ENCODE measurements around the gene ZBTB5. TPM values are rescaled to one million over a fixed set of nuclear protein-coding genes. Genes with fewer than 3 reads are reported as not detected.

Gene ZBTB5
- total RNA-seq, 1 experiment from 2014 or later, result 17.2 TPM

DNA sequence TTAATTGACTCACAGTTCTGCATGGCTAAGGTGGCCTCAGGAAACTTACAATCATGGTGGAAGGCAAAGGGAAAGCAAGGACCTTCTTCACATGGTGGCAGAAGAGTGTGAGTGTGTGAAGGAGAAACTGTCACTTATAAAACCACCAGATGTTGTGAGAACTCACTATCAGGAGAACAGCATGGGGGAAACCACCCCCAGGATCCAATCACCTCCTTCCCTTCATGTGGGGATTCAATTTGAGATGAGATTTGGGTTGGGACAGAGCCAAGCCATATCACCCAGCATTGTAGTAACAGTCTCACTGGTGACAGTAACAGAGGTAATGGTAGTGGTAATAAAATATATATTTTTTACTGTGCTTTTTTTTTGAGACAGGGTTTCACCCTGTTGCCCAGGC is 18.1 kb downstream of the ZBTB5 start:
- H3K9me3 ChIP-seq (ENCODE audit: low read depth, low read length, poor library complexity, severe bottlenecking), result no peaks in the 10 kb centered on the region
- peaks cover 33% of the 10 kb centered on the region for H3K4me1 ChIP-seq (ENCODE audit: insufficient read depth, low read length, poor library complexity, severe bottlenecking)
- no peak for TF ChIP-seq EZH2 (IDR thresholded peaks at IDR 0.05; ENCODE audit: borderline replicate concordance, low read depth, low read length, poor library complexity, severe bottlenecking)
- TF ChIP-seq, protein P1, sequence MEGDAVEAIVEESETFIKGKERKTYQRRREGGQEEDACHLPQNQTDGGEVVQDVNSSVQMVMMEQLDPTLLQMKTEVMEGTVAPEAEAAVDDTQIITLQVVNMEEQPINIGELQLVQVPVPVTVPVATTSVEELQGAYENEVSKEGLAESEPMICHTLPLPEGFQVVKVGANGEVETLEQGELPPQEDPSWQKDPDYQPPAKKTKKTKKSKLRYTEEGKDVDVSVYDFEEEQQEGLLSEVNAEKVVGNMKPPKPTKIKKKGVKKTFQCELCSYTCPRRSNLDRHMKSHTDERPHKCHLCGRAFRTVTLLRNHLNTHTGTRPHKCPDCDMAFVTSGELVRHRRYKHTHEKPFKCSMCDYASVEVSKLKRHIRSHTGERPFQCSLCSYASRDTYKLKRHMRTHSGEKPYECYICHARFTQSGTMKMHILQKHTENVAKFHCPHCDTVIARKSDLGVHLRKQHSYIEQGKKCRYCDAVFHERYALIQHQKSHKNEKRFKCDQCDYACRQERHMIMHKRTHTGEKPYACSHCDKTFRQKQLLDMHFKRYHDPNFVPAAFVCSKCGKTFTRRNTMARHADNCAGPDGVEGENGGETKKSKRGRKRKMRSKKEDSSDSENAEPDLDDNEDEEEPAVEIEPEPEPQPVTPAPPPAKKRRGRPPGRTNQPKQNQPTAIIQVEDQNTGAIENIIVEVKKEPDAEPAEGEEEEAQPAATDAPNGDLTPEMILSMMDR (conservative IDR thresholded peaks at IDR 0.05; ENCODE audit: low read depth, low read length), result no peak
- no TSS peak for BruUV-seq (replicated peaks)
- H3K4me3 ChIP-seq (ENCODE audit: low read depth, low read length, poor library complexity, severe bottlenecking), result no peak overlapping the region
- CTCF ChIA-PET, result no interaction called here
- POLR2A ChIA-PET (ENCODE audit: low non-redundant PET), result no interaction called here
- no peaks in the 10 kb centered on the region for H3K27me3 ChIP-seq (replicated peaks; ENCODE audit: insufficient read depth, low read depth, low read length, poor library complexity)
- peak overlapping the region; percentile 46 for H3K27ac ChIP-seq (ENCODE audit: low read depth, low read length, poor library complexity, severe bottlenecking)
- intact Hi-C loops (cut with micrococcal nuclease; ENCODE audit: unreplicated experiment), result no loop called here
- peaks cover 6% of the 10 kb centered on the region for H3K36me3 ChIP-seq (ENCODE audit: insufficient read depth, low read length, poor library complexity, severe bottlenecking)
- DNase-seq (ENCODE audit: low spot score), result no peak

DNA sequence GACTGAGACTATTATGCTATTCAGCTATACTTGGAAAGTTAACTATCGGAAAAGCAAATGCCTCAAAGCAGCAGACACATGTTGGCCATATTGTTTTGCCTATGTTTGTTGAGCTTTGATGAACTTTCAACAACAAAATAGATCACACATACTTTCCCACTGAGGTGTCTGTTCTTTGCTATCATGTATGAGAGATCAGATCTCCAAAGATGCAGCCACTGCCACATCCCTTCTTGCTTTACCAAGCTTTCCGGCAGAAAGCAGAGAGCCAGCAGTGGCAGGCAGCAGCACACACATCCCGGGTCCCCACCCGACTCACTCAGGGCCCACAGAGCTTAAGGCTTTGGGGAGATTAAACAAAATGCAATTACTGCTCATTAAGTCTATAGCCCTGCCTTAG is 18.8 kb downstream of the ZBTB5 start:
- no peak for DNase-seq (ENCODE audit: low spot score)
- Histone ChIP-seq H3K27me3 (replicated peaks; ENCODE audit: insufficient read depth, low read depth, low read length, poor library complexity) (no peaks in the 10 kb centered on the region), H3K4me3 (ENCODE audit: low read depth, low read length, poor library complexity, severe bottlenecking) (no peak overlapping the region), H3K4me1 (ENCODE audit: insufficient read depth, low read length, poor library complexity, severe bottlenecking) (peaks cover 26% of the 10 kb centered on the region), H3K36me3 (ENCODE audit: insufficient read depth, low read length, poor library complexity, severe bottlenecking) (peaks cover 13% of the 10 kb centered on the region), H3K9me3 (ENCODE audit: low read depth, low read length, poor library complexity, severe bottlenecking) (no peaks in the 10 kb centered on the region), H3K27ac (ENCODE audit: low read depth, low read length, poor library complexity, severe bottlenecking) (peak overlapping the region; percentile 46)
- no peak for TF ChIP-seq EZH2 (IDR thresholded peaks at IDR 0.05; ENCODE audit: borderline replicate concordance, low read depth, low read length, poor library complexity, severe bottlenecking)
- TF ChIP-seq, protein P1 (conservative IDR thresholded peaks at IDR 0.05; ENCODE audit: low read depth, low read length), result no peak
- CTCF ChIA-PET, result no interaction called here
- BruUV-seq (replicated peaks), result no TSS peak
- intact Hi-C loops (cut with micrococcal nuclease; ENCODE audit: unreplicated experiment), result no loop called here
- POLR2A ChIA-PET (ENCODE audit: low non-redundant PET), result no interaction called here

DNA sequence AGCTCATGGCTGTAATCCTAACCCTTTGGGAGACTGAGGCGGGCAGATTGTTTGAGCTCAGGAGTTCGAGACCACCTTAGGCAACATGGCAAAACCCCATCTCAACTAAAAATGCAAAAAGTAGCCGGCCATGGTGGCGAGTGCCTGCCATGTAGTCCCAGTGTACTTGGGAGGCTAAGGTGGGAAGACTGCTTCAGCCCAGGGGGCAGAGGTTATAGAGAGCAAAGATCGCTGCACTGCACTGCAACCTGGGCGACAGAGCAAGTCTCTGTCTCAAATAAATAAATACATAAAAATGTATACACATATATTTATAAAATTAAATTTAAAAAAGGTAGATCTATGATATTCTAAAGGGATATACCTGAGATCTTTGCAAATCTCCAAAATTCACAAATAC is 19.4 kb downstream of the ZBTB5 start:
- no TSS peak for BruUV-seq (replicated peaks)
- no peaks in the 10 kb centered on the region for H3K9me3 ChIP-seq (ENCODE audit: low read depth, low read length, poor library complexity, severe bottlenecking)
- H3K27me3 ChIP-seq (replicated peaks; ENCODE audit: insufficient read depth, low read depth, low read length, poor library complexity), result no peaks in the 10 kb centered on the region
- peaks cover 18% of the 10 kb centered on the region for H3K36me3 ChIP-seq (ENCODE audit: insufficient read depth, low read length, poor library complexity, severe bottlenecking)
- CTCF ChIA-PET, result no interaction called here
- POLR2A ChIA-PET (ENCODE audit: low non-redundant PET), result no interaction called here
- intact Hi-C loops (cut with micrococcal nuclease; ENCODE audit: unreplicated experiment), result no loop called here
- DNase-seq (ENCODE audit: low spot score), result no peak
- peaks cover 26% of the 10 kb centered on the region for H3K4me1 ChIP-seq (ENCODE audit: insufficient read depth, low read length, poor library complexity, severe bottlenecking)
- no peak overlapping the region for H3K27ac ChIP-seq (ENCODE audit: low read depth, low read length, poor library complexity, severe bottlenecking)
- TF ChIP-seq, protein P1 (conservative IDR thresholded peaks at IDR 0.05; ENCODE audit: low read depth, low read length), result no peak
- no peak for TF ChIP-seq EZH2 (IDR thresholded peaks at IDR 0.05; ENCODE audit: borderline replicate concordance, low read depth, low read length, poor library complexity, severe bottlenecking)
- H3K4me3 ChIP-seq (ENCODE audit: low read depth, low read length, poor library complexity, severe bottlenecking), result no peak overlapping the region

All from A673 (cell line).